ENCODE measurements around the gene KIAA1671.
"Not testable (repeated sequence)": the region's sequence is repeated elsewhere in the genome, so short reads cannot be mapped to it uniquely, and the experiment has no call there.

The KIAA1671 gene

GRCh38 chr22:25169278-25170031 lies 216.9 kb downstream of the KIAA1671 start:
- H3K36me3 ChIP-seq (ENCODE audit: control insufficient read depth, low read depth, low read length): no peaks in the 10 kb centered on the region
- no peaks in the 10 kb centered on the region for H3K27me3 ChIP-seq (ENCODE audit: control insufficient read depth, insufficient read depth, low read length)
- H3K9ac ChIP-seq (ENCODE audit: low read length): no peak overlapping the region
- no peak overlapping the region for H3K4me3 ChIP-seq (ENCODE audit: low read length)
- no peak overlapping the region for H3K27ac ChIP-seq (ENCODE audit: low read length)
- H3K4me1 ChIP-seq (ENCODE audit: control insufficient read depth, low read depth, low read length): no peaks in the 10 kb centered on the region
- H3K9me3 ChIP-seq (ENCODE audit: control insufficient read depth, low read depth, low read length): no peaks in the 10 kb centered on the region

DNA sequence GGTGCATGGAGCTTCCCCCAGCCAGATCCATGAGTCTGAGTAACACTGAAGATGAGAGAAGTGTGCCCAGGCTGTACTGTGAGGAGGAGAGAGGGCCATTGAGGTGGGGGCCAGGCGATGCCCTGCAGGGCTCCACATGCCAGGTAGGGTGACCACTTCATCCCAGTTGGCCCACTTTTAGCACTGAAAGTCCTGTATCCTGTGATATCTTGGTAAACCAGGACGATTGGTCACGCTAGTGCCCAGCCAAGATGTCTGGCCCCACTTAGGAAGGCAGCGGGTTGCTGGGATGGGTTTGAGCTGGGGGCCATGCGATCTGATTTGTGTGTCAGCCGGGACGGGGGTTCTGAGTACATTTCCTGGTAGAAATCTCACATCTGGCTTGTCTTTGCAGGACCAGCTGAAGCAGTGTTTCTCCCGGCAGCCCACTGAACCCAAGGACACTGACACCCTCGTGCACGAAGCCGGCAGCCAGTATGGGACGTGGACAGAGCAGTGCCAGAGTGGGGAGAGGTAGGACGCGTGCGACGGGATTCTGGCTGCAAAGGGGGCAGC lies 218.0 kb downstream of the KIAA1671 start:
- no peak overlapping the region for H3K4me3 ChIP-seq (ENCODE audit: low read length)
- no peak overlapping the region for H3K9ac ChIP-seq (ENCODE audit: low read length)
- H3K27ac ChIP-seq (ENCODE audit: low read length): no peak overlapping the region
- no peaks in the 10 kb centered on the region for H3K9me3 ChIP-seq (ENCODE audit: control insufficient read depth, low read depth, low read length)
- H3K36me3 ChIP-seq (ENCODE audit: control insufficient read depth, low read depth, low read length): no peaks in the 10 kb centered on the region
- no peaks in the 10 kb centered on the region for H3K4me1 ChIP-seq (ENCODE audit: control insufficient read depth, low read depth, low read length)
- no peaks in the 10 kb centered on the region for H3K27me3 ChIP-seq (ENCODE audit: control insufficient read depth, insufficient read depth, low read length)

GRCh38 chr22:25172153-25172552 lies 219.6 kb downstream of the KIAA1671 start:
- Histone ChIP-seq H3K9me3 (ENCODE audit: control insufficient read depth, low read depth, low read length) (no peaks in the 10 kb centered on the region), H3K27ac (ENCODE audit: low read length) (no peak overlapping the region), H3K36me3 (ENCODE audit: control insufficient read depth, low read depth, low read length) (no peaks in the 10 kb centered on the region), H3K9ac (ENCODE audit: low read length) (no peak overlapping the region), H3K4me3 (ENCODE audit: low read length) (no peak overlapping the region), H3K27me3 (ENCODE audit: control insufficient read depth, insufficient read depth, low read length) (no peaks in the 10 kb centered on the region), H3K4me1 (ENCODE audit: control insufficient read depth, low read depth, low read length) (no peaks in the 10 kb centered on the region)

GRCh38 chr22:25174156-25174887 lies 221.8 kb downstream of the KIAA1671 start:
- H3K36me3 ChIP-seq (ENCODE audit: control insufficient read depth, low read depth, low read length): no peaks in the 10 kb centered on the region
- H3K27ac ChIP-seq (ENCODE audit: low read length): no peak overlapping the region
- no peaks in the 10 kb centered on the region for H3K27me3 ChIP-seq (ENCODE audit: control insufficient read depth, insufficient read depth, low read length)
- H3K4me3 ChIP-seq (ENCODE audit: low read length): no peak overlapping the region
- no peak overlapping the region for H3K9ac ChIP-seq (ENCODE audit: low read length)
- no peaks in the 10 kb centered on the region for H3K4me1 ChIP-seq (ENCODE audit: control insufficient read depth, low read depth, low read length)
- no peaks in the 10 kb centered on the region for H3K9me3 ChIP-seq (ENCODE audit: control insufficient read depth, low read depth, low read length)

DNA sequence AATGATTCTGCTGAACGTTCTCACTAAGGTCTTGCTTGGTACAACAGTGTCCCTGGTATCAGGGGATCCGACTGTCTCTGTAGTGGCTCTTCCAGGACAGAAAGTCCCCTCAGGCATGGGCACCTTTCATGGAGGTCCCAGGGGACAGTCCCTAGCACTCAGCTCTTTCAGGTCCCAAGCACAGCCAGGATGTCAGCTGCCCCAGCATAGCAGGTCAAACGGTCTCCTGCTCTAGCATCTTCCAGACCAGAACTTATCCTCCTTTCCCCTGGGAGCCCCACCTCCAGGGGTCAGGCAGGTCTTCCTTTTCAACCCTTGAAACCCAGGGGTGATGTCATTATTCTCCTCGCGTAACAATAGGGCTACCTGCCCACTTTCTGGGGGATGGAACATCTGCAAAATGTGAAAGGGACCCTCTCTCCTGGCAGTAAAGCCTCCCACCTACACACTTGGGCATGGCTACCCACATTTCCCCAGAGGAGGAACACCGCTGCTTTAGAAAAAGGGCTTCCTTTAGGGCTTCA lies 222.4 kb downstream of the KIAA1671 start:
- Histone ChIP-seq H3K4me1 (ENCODE audit: control insufficient read depth, low read depth, low read length) (no peaks in the 10 kb centered on the region), H3K4me3 (ENCODE audit: low read length) (no peak overlapping the region), H3K9me3 (ENCODE audit: control insufficient read depth, low read depth, low read length) (no peaks in the 10 kb centered on the region), H3K27ac (ENCODE audit: low read length) (no peak overlapping the region), H3K9ac (ENCODE audit: low read length) (no peak overlapping the region), H3K36me3 (ENCODE audit: control insufficient read depth, low read depth, low read length) (no peaks in the 10 kb centered on the region), H3K27me3 (ENCODE audit: control insufficient read depth, insufficient read depth, low read length) (no peaks in the 10 kb centered on the region)

DNA sequence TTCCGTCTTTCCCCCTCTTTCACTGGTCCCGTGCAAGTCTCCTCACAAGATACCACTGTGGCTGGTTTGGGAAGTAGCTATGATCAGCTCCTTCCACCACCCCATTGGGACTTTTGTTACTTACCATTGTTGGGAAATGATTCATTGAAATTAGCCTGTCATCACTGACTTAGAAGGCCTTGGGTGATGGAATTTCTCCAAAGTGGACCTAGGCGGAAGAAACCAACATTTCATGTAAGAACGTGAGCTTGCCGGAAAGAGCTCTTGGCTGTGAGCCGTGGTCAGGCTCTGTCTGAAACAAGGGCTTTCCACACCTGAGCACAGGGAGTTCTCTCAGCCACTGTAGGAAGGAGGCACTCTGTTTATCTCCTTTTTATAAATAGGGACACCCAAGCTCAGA lies 223.7 kb downstream of the KIAA1671 start:
- H3K4me1 ChIP-seq (ENCODE audit: control insufficient read depth, low read depth, low read length): no peaks in the 10 kb centered on the region
- no peak overlapping the region for H3K4me3 ChIP-seq (ENCODE audit: low read length)
- H3K27ac ChIP-seq (ENCODE audit: low read length): no peak overlapping the region
- H3K9me3 ChIP-seq (ENCODE audit: control insufficient read depth, low read depth, low read length): no peaks in the 10 kb centered on the region
- H3K36me3 ChIP-seq (ENCODE audit: control insufficient read depth, low read depth, low read length): no peaks in the 10 kb centered on the region
- no peaks in the 10 kb centered on the region for H3K27me3 ChIP-seq (ENCODE audit: control insufficient read depth, insufficient read depth, low read length)
- no peak overlapping the region for H3K9ac ChIP-seq (ENCODE audit: low read length)

DNA sequence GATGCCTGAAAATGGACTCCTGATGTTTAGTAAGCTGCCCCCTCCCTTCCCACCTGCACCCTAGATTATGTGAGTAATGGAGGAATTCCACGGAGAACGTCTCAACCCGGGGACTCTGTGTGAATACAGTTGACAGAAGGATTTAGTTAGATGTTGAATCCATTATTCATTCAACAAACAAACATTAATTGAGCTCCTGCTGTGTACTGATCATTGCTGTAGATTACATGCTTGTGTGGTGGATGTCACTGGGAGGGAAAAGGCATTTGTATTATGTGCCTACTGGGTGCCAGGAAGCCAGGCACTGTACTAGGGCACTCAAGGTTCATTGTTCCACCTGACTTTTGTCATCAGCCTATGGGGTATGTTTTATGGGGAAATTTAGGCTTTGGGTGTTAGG lies 224.3 kb downstream of the KIAA1671 start:
- Histone ChIP-seq H3K36me3 (ENCODE audit: control insufficient read depth, low read depth, low read length) (no peaks in the 10 kb centered on the region), H3K4me3 (ENCODE audit: low read length) (no peak overlapping the region)

GRCh38 chr22:25177226-25177625 lies 224.7 kb downstream of the KIAA1671 start:
- H3K9me3 ChIP-seq (ENCODE audit: control insufficient read depth, low read depth, low read length): no peaks in the 10 kb centered on the region
- H3K27me3 ChIP-seq (ENCODE audit: control insufficient read depth, insufficient read depth, low read length): no peaks in the 10 kb centered on the region
- H3K36me3 ChIP-seq (ENCODE audit: control insufficient read depth, low read depth, low read length): no peaks in the 10 kb centered on the region
- H3K4me1 ChIP-seq (ENCODE audit: control insufficient read depth, low read depth, low read length): no peaks in the 10 kb centered on the region
- no peak overlapping the region for H3K4me3 ChIP-seq (ENCODE audit: low read length)
- no peak overlapping the region for H3K9ac ChIP-seq (ENCODE audit: low read length)
- H3K27ac ChIP-seq (ENCODE audit: low read length): no peak overlapping the region

More for the DNA sequence above, 224.3 kb downstream of the KIAA1671 start:
- Histone ChIP-seq H3K9ac (ENCODE audit: low read length) (no peak overlapping the region), H3K27ac (ENCODE audit: low read length) (no peak overlapping the region), H3K9me3 (ENCODE audit: control insufficient read depth, low read depth, low read length) (no peaks in the 10 kb centered on the region), H3K27me3 (ENCODE audit: control insufficient read depth, insufficient read depth, low read length) (no peaks in the 10 kb centered on the region), H3K4me1 (ENCODE audit: control insufficient read depth, low read depth, low read length) (no peaks in the 10 kb centered on the region)

DNA sequence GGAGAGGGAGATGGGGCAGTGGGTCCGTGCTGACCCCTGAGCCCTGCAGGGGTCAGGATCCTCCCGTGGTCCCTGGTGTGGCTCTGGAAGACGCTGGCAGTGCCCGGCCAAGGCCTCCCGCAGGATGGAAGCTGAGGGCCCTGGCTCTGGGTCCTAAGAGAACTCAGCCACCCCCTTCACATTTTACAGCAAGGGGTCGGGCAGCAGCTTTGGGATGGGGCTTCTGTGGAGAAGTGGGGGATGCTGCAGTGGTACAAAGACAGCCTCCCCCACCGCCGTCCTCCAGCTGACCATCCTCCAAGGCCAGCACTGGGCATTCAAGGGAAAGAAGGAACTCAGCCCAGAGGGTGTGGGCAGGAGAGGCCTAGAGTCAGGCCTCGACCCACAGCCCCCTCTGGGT lies 225.4 kb downstream of the KIAA1671 start:
- H3K36me3 ChIP-seq (ENCODE audit: control insufficient read depth, low read depth, low read length): no peaks in the 10 kb centered on the region
- no peak overlapping the region for H3K27ac ChIP-seq (ENCODE audit: low read length)
- H3K4me3 ChIP-seq (ENCODE audit: low read length): no peak overlapping the region
- H3K27me3 ChIP-seq (ENCODE audit: control insufficient read depth, insufficient read depth, low read length): no peaks in the 10 kb centered on the region
- H3K4me1 ChIP-seq (ENCODE audit: control insufficient read depth, low read depth, low read length): no peaks in the 10 kb centered on the region
- no peaks in the 10 kb centered on the region for H3K9me3 ChIP-seq (ENCODE audit: control insufficient read depth, low read depth, low read length)
- no peak overlapping the region for H3K9ac ChIP-seq (ENCODE audit: low read length)

DNA sequence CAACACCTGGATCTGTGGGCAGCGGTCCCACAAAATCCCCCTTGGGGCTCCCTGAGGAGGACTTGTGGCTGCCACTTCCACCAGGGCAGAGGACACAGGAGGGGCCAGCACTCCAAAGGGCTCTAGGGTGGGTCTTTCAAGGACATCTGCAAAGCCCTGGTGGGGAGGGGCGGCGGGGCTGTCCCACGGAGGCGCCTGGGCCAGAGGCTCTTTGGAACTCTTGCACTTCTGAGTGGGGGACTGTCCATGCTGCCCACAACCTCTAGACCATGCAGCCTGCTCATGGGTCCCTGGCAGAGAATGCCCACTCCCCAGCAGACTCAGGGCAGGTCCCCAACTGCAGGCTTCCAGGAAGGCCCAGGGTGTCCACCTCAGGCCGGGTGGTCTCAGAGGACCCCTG lies 225.8 kb downstream of the KIAA1671 start:
- H3K27ac ChIP-seq (ENCODE audit: low read length); H3K4me3 ChIP-seq (ENCODE audit: low read length); H3K9me3 ChIP-seq (ENCODE audit: control insufficient read depth, low read depth, low read length); H3K27me3 ChIP-seq (ENCODE audit: control insufficient read depth, insufficient read depth, low read length); H3K36me3 ChIP-seq (ENCODE audit: control insufficient read depth, low read depth, low read length); H3K4me1 ChIP-seq (ENCODE audit: control insufficient read depth, low read depth, low read length); H3K9ac ChIP-seq (ENCODE audit: low read length): not testable (repeated sequence)

DNA sequence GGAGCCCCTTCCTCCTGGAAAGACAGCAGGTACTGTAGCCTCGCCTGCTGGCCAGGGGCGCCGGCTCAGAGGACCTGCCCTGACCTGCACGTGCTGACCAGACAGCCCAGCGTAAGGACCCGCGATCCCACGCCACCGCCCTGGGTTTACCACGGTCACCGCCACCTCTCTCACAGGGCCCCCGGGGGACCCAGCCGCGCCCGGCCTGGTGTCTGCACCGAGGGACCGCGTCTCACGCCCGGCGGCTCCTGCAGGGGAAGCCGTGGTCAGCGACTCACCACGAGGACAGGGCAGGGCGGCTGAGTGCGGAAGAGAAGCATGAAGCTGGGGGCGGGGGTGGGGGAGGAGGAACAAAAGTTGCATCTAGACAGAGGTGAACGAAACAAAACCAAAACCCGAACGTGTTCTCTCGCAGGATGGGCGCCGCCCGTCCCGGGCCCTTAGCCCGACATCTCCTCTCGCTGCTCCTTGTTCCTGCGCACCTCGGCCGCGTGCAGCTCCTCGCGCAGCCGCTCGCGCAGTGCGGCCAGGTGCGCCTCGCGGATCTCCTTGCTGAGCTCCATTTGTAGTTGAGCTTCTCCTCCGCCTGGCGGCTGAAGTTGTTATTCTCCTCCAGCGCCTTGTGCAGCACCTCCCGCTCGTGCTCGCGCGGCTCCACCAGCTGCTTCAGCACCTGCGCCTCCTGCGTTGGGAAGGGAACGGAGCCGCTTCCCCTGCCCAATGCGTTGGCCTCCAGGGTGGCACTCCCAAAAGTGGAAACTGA lies 226.5 kb downstream of the KIAA1671 start:
- H3K36me3 ChIP-seq (ENCODE audit: control insufficient read depth, low read depth, low read length); H3K9me3 ChIP-seq (ENCODE audit: control insufficient read depth, low read depth, low read length); H3K9ac ChIP-seq (ENCODE audit: low read length); H3K4me1 ChIP-seq (ENCODE audit: control insufficient read depth, low read depth, low read length); H3K27ac ChIP-seq (ENCODE audit: low read length); H3K4me3 ChIP-seq (ENCODE audit: low read length); H3K27me3 ChIP-seq (ENCODE audit: control insufficient read depth, insufficient read depth, low read length): not testable (repeated sequence)
